ENCODE results near the gene MAP7.

MAP7 gene

DNA sequence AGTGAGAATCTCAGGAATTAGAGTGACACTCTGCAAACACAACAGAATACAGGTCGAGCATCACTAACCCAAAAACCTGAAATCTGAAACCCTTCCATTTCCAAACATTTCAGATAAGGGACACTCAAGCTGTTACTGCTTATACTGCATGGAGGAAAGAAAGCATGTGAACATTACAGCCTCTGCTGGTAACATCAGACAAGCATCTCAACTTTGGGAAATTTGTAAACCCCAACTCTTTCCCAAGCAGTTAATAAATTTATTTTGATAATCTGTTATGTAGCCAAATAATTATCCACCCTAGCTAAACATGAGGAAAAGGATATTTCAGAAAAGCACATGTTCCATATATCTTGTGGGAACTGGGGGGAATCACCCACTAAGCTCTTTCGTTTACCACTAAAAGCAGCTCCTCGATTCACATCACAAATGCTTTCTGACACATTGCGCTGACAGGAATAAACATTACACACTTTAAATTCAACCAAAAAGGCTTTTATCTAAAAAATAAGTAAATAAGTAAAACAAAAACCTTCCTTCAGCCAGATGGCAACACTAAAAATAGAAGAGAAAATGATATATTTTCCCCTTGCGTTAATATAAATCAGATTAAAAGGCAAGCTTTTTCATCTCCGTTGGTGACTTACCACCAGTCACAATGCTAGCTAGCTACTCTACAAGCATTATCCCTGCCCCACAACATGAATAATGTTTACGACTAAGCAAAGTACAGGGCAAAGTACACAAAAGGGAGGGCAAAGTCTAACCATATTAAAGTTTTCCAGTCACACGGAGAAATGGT lies 120.8 kb downstream of the MAP7 start:
- Histone ChIP-seq H3K4me2 (ENCODE audit: low read depth, low read length) (no peak overlapping the region), H3K36me3 (replicated peaks; ENCODE audit: insufficient read depth, low read length) (no peaks in the 10 kb centered on the region), H3K79me2 (ENCODE audit: low read length) (no peaks in the 10 kb centered on the region), H4K20me1 (ENCODE audit: insufficient read depth, low read length) (no peaks in the 10 kb centered on the region), H3K27ac (ENCODE audit: low read length) (no peak overlapping the region), H3K9me3 (replicated peaks; ENCODE audit: insufficient read depth, low read length) (no peaks in the 10 kb centered on the region), H3K9me2 (replicated peaks; ENCODE audit: insufficient read depth, low read length) (no peaks in the 10 kb centered on the region), H2AFZ (ENCODE audit: low read length) (no peak overlapping the region), H3K9ac (ENCODE audit: low read length) (no peak overlapping the region), H3F3A (ENCODE audit: insufficient read depth, low read length) (no peaks in the 10 kb centered on the region), H3K4me1 (ENCODE audit: low read length) (no peaks in the 10 kb centered on the region), H3K4me3 (ENCODE audit: low read length) (no peak overlapping the region), H3K27me3 (replicated peaks; ENCODE audit: insufficient read depth, low read length) (no peaks in the 10 kb centered on the region)
- DNase-seq, result no peak
- TF ChIP-seq CTCF (IDR thresholded peaks at IDR 0.05; ENCODE audit: low read length), result no peak
- no peak for TF ChIP-seq EZH2 (optimal IDR thresholded peaks at IDR 0.05; ENCODE audit: low read depth, low read length)
- no peak for TF ChIP-seq EZH2phosphoT487 (IDR thresholded peaks at IDR 0.05; ENCODE audit: low read length)

DNA sequence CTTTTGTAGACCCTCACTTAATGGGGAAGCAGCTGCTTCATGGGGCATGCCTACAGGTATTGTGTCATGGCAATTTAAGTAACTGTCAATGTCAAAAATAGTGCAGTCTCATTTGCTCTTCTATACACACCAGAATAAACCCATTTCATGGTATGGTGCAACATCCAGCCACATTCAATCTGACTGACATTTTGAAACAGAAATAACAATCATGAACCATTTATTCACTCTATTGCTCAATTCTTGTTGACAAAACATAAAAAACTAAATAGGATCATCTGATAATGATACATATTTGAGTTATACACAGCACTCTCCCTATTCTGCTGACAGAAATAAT lies 122.9 kb downstream of the MAP7 start:
- H3K4me1 ChIP-seq (ENCODE audit: low read length), result no peaks in the 10 kb centered on the region

GRCh38 chr6:136426627-136427377 lies 123.4 kb downstream of the MAP7 start:
- no peaks in the 10 kb centered on the region for H3K9me2 ChIP-seq (replicated peaks; ENCODE audit: insufficient read depth, low read length)
- H3K36me3 ChIP-seq (replicated peaks; ENCODE audit: insufficient read depth, low read length), result no peaks in the 10 kb centered on the region
- no peaks in the 10 kb centered on the region for H3K79me2 ChIP-seq (ENCODE audit: low read length)
- H3K27ac ChIP-seq (ENCODE audit: low read length), result no peak overlapping the region
- TF ChIP-seq EZH2 (optimal IDR thresholded peaks at IDR 0.05; ENCODE audit: low read depth, low read length) (no peak), EZH2phosphoT487 (IDR thresholded peaks at IDR 0.05; ENCODE audit: low read length) (no peak), CTCF (IDR thresholded peaks at IDR 0.05; ENCODE audit: low read length) (no peak)
- H2AFZ ChIP-seq (ENCODE audit: low read length), result no peak overlapping the region
- H3K4me1 ChIP-seq (ENCODE audit: low read length), result no peaks in the 10 kb centered on the region
- no peaks in the 10 kb centered on the region for H3F3A ChIP-seq (ENCODE audit: insufficient read depth, low read length)
- H3K4me2 ChIP-seq (ENCODE audit: low read depth, low read length), result no peak overlapping the region
- H4K20me1 ChIP-seq (ENCODE audit: insufficient read depth, low read length), result no peaks in the 10 kb centered on the region
- H3K4me3 ChIP-seq (ENCODE audit: low read length), result no peak overlapping the region
- H3K9ac ChIP-seq (ENCODE audit: low read length), result no peak overlapping the region
- H3K27me3 ChIP-seq (replicated peaks; ENCODE audit: insufficient read depth, low read length), result no peaks in the 10 kb centered on the region
- no peak for DNase-seq
- H3K9me3 ChIP-seq (replicated peaks; ENCODE audit: insufficient read depth, low read length), result no peaks in the 10 kb centered on the region

More for the DNA sequence above, 122.9 kb downstream of the MAP7 start:
- no peaks in the 10 kb centered on the region for H3K9me2 ChIP-seq (replicated peaks; ENCODE audit: insufficient read depth, low read length)
- no peak overlapping the region for H2AFZ ChIP-seq (ENCODE audit: low read length)
- H3F3A ChIP-seq (ENCODE audit: insufficient read depth, low read length), result no peaks in the 10 kb centered on the region
- H3K27me3 ChIP-seq (replicated peaks; ENCODE audit: insufficient read depth, low read length), result no peaks in the 10 kb centered on the region
- TF ChIP-seq EZH2phosphoT487 (IDR thresholded peaks at IDR 0.05; ENCODE audit: low read length) (no peak), CTCF (IDR thresholded peaks at IDR 0.05; ENCODE audit: low read length) (no peak), EZH2 (optimal IDR thresholded peaks at IDR 0.05; ENCODE audit: low read depth, low read length) (no peak)
- no peak overlapping the region for H3K9ac ChIP-seq (ENCODE audit: low read length)
- no peak overlapping the region for H3K27ac ChIP-seq (ENCODE audit: low read length)
- no peaks in the 10 kb centered on the region for H3K9me3 ChIP-seq (replicated peaks; ENCODE audit: insufficient read depth, low read length)
- DNase-seq, result no peak
- H3K4me2 ChIP-seq (ENCODE audit: low read depth, low read length), result no peak overlapping the region
- no peaks in the 10 kb centered on the region for H4K20me1 ChIP-seq (ENCODE audit: insufficient read depth, low read length)
- H3K36me3 ChIP-seq (replicated peaks; ENCODE audit: insufficient read depth, low read length), result no peaks in the 10 kb centered on the region
- no peaks in the 10 kb centered on the region for H3K79me2 ChIP-seq (ENCODE audit: low read length)
- no peak overlapping the region for H3K4me3 ChIP-seq (ENCODE audit: low read length)

All from MM.1S (cell line).